Smooth muscle cell (in vitro differentiated cells): Measurements from ENCODE around the gene TRIL. TPM values are rescaled to one million over a fixed set of nuclear protein-coding genes. Genes with fewer than 3 reads are reported as not detected.

ENCODE experiments used
- DNase-seq: peaks from one replicate; lab custom pipeline; 2025; ENCODE audit not compliant: unreplicated experiment; lab: John Stamatoyannopoulos, UW
- H2AFZ ChIP-seq: fragments of 200-600 bp; sonication (generic); 2 replicates; pipeline ENCODE4 v1.6.0; 2016; ENCODE audit warnings: antibody characterized with exemption, low read depth, mild to moderate bottlenecking
- H3F3A ChIP-seq: fragments of 200-600 bp; sonication (generic); 2 replicates; pipeline ENCODE4 v1.6.0; 2017; ENCODE audit warnings: antibody characterized with exemption, low read depth
- H3K27ac ChIP-seq: fragments of 200-600 bp; sonication (generic); 2 replicates; pipeline ENCODE4 v1.5.1; 2016; ENCODE audit warnings: low read depth, mild to moderate bottlenecking
- H3K27me3 ChIP-seq: fragments of 200-600 bp; sonication (generic); 2 replicates; pipeline ENCODE4 v1.6.1; 2016; ENCODE audit warnings: low read depth, mild to moderate bottlenecking
- H3K36me3 ChIP-seq: fragments of 200-600 bp; sonication (generic); 2 replicates; pipeline ENCODE4 v1.5.1; 2016; ENCODE audit warnings: low read depth
- H3K4me1 ChIP-seq: fragments of 200-600 bp; sonication (generic); 2 replicates; pipeline ENCODE4 v1.5.1; 2016; ENCODE audit warnings: low read depth
- H3K4me2 ChIP-seq: fragments of 200-600 bp; sonication (generic); 2 replicates; pipeline ENCODE4 v1.6.0; 2016; ENCODE audit warnings: mild to moderate bottlenecking
- H3K4me3 ChIP-seq: fragments of 200-600 bp; sonication (generic); 2 replicates; pipeline ENCODE4 v1.5.1; 2016; ENCODE audit warnings: mild to moderate bottlenecking
- H3K79me2 ChIP-seq: fragments of 200-600 bp; sonication (generic); 2 replicates; pipeline ENCODE4 v1.6.0; 2016; ENCODE audit warnings: low read depth, mild to moderate bottlenecking
- H3K9ac ChIP-seq: fragments of 200-600 bp; sonication (generic); 2 replicates; pipeline ENCODE4 v1.6.0; 2016; ENCODE audit warnings: low read depth
- H3K9me3 ChIP-seq: fragments of 200-600 bp; sonication (generic); replicated peaks from 2 replicates; pipeline ENCODE4 v1.5.1; 2016; ENCODE audit warnings: low read depth
- H4K20me1 ChIP-seq: fragments of 200-600 bp; sonication (generic); 2 replicates; pipeline ENCODE4 v1.6.0; 2016; ENCODE audit warnings: low read depth
- WGBS: methylation state at CpG from one replicate; pipeline ENCODE4 v1.1.7; 2016; ENCODE audit warnings: low lambda C conversion rate; 5-methylcytosine and 5-hydroxymethylcytosine counted together
- polyA plus RNA-seq: library from polyadenylated mRNA; unstranded; fragments of >200 nt; fragmentation: Nextera tagmentation; extraction: Ambion mirVana; gene quantifications from 2 replicates; pipeline ENCODE4 v1.2.1, GENCODE V29; 2016
- total RNA-seq: library from RNA; depleted of rRNA; stranded (reverse); fragments of >200 nt; gene quantifications from 2 replicates; pipeline ENCODE4 v1.2.3, GENCODE V29; 2014
- TF ChIP-seq, protein P1 (sequence below): fragments of 200-600 bp; sonication (generic); IDR thresholded peaks from 2 replicates; pipeline ENCODE4 v1.5.1; 2017; ENCODE audit warnings: borderline replicate concordance, mild to moderate bottlenecking, antibody characterized with exemption; ENCODE audit not compliant: insufficient read depth, poor library complexity, severe bottlenecking

The TRIL gene
- total and polyA plus RNA-seq, 2 experiments from 2014 or later, result 11.0 to 11.1 TPM

DNA sequence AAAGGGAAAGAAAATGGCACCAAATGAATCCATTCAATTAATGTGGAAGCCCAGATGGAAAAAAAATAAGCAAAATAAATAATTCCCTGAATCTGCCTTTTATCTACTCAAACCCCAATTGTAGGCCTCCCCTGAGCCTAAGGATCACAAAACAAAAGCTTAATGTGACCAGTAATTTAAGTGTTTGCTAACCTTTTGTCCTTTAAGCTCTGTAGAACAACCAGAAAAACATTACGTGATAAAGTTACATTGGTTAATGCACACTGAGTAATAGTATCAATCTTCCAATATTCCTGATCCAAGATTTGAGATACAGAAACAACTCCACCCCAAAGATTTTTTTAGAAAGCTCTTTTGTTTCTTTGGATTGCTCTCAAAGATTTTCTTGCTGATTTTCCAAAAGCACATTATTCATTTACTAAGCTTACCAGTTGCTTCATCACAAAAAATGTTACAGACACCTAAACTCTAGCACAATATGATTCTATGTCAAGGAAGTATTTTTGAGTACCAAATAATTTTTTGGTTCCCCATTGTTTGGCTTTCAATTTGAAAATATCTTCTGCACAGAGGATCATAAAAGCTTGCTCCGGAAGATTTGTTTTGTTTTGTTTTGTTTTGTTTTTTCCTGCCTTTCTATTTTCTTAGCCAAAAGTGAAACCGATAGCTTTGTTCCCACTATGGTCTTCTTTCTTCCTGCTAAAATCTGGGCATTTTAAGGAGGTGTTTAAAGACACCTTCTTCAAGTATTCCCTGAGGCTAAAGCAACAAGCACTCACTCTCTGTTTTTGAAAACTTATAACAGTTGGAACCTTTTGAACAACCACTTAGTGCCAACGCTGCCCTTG lies 54.2 kb downstream of the TRIL start:
- H3K4me3 ChIP-seq, result peak overlapping the region; percentile 17
- 84% methylated on average over 4 of the region's 4 CpGs for WGBS
- H3K9me3 ChIP-seq, result no peaks in the 10 kb centered on the region
- TF ChIP-seq, protein P1, sequence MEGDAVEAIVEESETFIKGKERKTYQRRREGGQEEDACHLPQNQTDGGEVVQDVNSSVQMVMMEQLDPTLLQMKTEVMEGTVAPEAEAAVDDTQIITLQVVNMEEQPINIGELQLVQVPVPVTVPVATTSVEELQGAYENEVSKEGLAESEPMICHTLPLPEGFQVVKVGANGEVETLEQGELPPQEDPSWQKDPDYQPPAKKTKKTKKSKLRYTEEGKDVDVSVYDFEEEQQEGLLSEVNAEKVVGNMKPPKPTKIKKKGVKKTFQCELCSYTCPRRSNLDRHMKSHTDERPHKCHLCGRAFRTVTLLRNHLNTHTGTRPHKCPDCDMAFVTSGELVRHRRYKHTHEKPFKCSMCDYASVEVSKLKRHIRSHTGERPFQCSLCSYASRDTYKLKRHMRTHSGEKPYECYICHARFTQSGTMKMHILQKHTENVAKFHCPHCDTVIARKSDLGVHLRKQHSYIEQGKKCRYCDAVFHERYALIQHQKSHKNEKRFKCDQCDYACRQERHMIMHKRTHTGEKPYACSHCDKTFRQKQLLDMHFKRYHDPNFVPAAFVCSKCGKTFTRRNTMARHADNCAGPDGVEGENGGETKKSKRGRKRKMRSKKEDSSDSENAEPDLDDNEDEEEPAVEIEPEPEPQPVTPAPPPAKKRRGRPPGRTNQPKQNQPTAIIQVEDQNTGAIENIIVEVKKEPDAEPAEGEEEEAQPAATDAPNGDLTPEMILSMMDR, result no peak
- H3K9ac ChIP-seq, result no peak overlapping the region
- H2AFZ ChIP-seq, result peak overlapping the region; percentile 52
- no peaks in the 10 kb centered on the region for H3F3A ChIP-seq
- H3K36me3 ChIP-seq, result no peaks in the 10 kb centered on the region
- H3K79me2 ChIP-seq, result no peaks in the 10 kb centered on the region
- H4K20me1 ChIP-seq, result no peaks in the 10 kb centered on the region
- no peak for DNase-seq
- H3K4me2 ChIP-seq, result peak overlapping the region; percentile 50
- peaks cover 56% of the 10 kb centered on the region for H3K4me1 ChIP-seq
- H3K27me3 ChIP-seq, result no peaks in the 10 kb centered on the region
- no peak overlapping the region for H3K27ac ChIP-seq

Other genes starting within 250 kb of the TRIL start
- gene CPVL, start 188.2 kb upstream of the TRIL start, total RNA-seq, result 18.7 and 29.8 TPM in 2 replicates
- 7.2 and 20.8 TPM in 2 replicates for gene CPVL, start 188.2 kb upstream of the TRIL start, polyA plus RNA-seq
- 14.0 and 20.7 TPM in 2 replicates for gene CHN2, start 236.4 kb upstream of the TRIL start, total RNA-seq
- gene CHN2, start 236.4 kb upstream of the TRIL start, polyA plus RNA-seq, result 7.4 and 15.7 TPM in 2 replicates